ENCODE results near the gene OR10A4.

OR10A4 gene

DNA sequence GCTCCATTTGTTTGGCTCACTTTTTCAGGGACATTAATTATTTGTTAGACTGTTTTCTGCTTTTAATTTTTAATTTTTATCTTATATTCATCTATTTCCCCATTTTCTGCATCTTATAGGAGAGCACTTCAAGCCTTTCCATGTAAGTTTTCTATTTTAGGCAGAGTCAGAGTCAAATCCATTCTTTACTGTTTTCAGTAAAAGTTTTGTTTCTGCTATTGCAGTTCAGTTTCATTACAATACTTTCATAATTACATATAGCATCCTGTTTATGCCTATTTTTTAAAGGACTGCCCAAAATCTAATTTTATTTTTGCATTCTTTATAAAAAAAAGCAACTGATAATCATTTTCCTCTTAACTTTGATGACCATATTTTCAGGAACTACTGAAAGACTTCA is 34.7 kb upstream of the OR10A4 start:
- H3K79me2 ChIP-seq (ENCODE audit: insufficient read depth, low read length): no peaks in the 10 kb centered on the region
- H3K27me3 ChIP-seq (ENCODE audit: insufficient read depth, low read length, poor library complexity): no peaks in the 10 kb centered on the region
- DNase-seq (no peak), ATAC-seq (ENCODE audit: insufficient read depth, low read depth) (no peak)
- no peaks in the 10 kb centered on the region for H3K36me3 ChIP-seq (ENCODE audit: insufficient read depth, low read length)
- no peak overlapping the region for H3K9ac ChIP-seq (ENCODE audit: low read depth, low read length)
- H3K4me3 ChIP-seq (ENCODE audit: low read depth in 1 of 2, low read length in 2 of 2): no peak overlapping the region
- no peak overlapping the region for H3K4me2 ChIP-seq (ENCODE audit: insufficient read depth, low read length)
- H2AFZ ChIP-seq (ENCODE audit: low read depth, low read length): no peak overlapping the region
- no peak for TF ChIP-seq EZH2 (IDR thresholded peaks at IDR 0.05; ENCODE audit: borderline replicate concordance, low read depth, low read length, severe bottlenecking)
- TF ChIP-seq, protein P1, sequence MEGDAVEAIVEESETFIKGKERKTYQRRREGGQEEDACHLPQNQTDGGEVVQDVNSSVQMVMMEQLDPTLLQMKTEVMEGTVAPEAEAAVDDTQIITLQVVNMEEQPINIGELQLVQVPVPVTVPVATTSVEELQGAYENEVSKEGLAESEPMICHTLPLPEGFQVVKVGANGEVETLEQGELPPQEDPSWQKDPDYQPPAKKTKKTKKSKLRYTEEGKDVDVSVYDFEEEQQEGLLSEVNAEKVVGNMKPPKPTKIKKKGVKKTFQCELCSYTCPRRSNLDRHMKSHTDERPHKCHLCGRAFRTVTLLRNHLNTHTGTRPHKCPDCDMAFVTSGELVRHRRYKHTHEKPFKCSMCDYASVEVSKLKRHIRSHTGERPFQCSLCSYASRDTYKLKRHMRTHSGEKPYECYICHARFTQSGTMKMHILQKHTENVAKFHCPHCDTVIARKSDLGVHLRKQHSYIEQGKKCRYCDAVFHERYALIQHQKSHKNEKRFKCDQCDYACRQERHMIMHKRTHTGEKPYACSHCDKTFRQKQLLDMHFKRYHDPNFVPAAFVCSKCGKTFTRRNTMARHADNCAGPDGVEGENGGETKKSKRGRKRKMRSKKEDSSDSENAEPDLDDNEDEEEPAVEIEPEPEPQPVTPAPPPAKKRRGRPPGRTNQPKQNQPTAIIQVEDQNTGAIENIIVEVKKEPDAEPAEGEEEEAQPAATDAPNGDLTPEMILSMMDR (IDR thresholded peaks at IDR 0.05; ENCODE audit: borderline replicate concordance, extremely low read depth, low read length, poor library complexity, severe bottlenecking): no peak
- H3K27ac ChIP-seq (ENCODE audit: low read length): no peak overlapping the region
- H4K20me1 ChIP-seq (ENCODE audit: insufficient read depth, low read length): no peaks in the 10 kb centered on the region
- no peaks in the 10 kb centered on the region for H3K4me1 ChIP-seq (ENCODE audit: insufficient read depth, low read length)
- no peaks in the 10 kb centered on the region for H3K9me3 ChIP-seq (ENCODE audit: insufficient read depth, low read length, severe bottlenecking)

DNA sequence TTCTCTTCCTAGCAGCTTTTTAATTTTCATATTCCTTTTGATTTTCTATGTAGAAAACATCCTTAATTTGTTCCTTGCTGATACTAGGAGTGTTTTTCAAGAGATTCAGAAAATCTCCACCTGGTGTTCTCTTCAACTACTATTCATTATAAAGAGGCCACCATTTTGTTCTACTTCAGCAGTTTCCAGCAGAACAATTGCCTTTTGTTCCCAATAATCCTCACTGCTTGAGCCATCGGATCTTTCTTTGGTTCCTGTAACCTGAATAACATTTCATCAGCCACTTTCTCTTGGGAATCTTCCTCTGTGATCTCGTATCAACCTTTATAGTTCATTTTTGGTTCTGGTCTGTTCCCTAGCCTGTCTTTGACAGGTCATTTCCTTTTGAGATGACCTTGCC is 32.8 kb upstream of the OR10A4 start:
- no peak for ATAC-seq (ENCODE audit: insufficient read depth, low read depth)
- H3K9me3 ChIP-seq (ENCODE audit: insufficient read depth, low read length, severe bottlenecking): no peaks in the 10 kb centered on the region
- no peaks in the 10 kb centered on the region for H3K4me1 ChIP-seq (ENCODE audit: insufficient read depth, low read length)
- no peaks in the 10 kb centered on the region for H3K79me2 ChIP-seq (ENCODE audit: insufficient read depth, low read length)
- H3K27me3 ChIP-seq (ENCODE audit: insufficient read depth, low read length, poor library complexity): no peaks in the 10 kb centered on the region
- H3K4me2 ChIP-seq (ENCODE audit: insufficient read depth, low read length): no peak overlapping the region
- no peak overlapping the region for H2AFZ ChIP-seq (ENCODE audit: low read depth, low read length)
- H3K9ac ChIP-seq (ENCODE audit: low read depth, low read length): no peak overlapping the region
- H3K27ac ChIP-seq (ENCODE audit: low read length): no peak overlapping the region
- no peak for TF ChIP-seq EZH2 (IDR thresholded peaks at IDR 0.05; ENCODE audit: borderline replicate concordance, low read depth, low read length, severe bottlenecking)
- TF ChIP-seq, protein P1 (IDR thresholded peaks at IDR 0.05; ENCODE audit: borderline replicate concordance, extremely low read depth, low read length, poor library complexity, severe bottlenecking): no peak
- DNase-seq: no peak
- H4K20me1 ChIP-seq (ENCODE audit: insufficient read depth, low read length): no peaks in the 10 kb centered on the region
- H3K36me3 ChIP-seq (ENCODE audit: insufficient read depth, low read length): no peaks in the 10 kb centered on the region
- no peak overlapping the region for H3K4me3 ChIP-seq (ENCODE audit: low read depth in 1 of 2, low read length in 2 of 2)

DNA sequence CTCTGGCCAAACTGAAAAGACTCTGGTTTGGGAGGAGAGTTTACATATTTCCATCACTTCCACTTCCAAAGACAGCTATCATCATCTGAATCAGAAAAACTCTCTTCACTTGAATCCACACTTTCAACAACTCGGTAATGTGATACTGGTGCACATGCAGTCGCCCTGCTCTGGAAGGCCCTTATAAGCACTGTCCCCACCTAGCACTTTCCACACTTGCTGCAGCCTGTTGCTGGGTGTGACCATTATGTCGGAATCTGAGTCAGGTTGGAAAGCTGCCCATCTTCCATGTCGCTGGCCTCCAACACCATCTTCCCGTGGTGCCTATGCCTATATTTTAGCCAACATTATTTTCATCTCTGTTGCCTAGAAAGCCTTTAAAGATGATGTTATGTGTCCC is 32.1 kb upstream of the OR10A4 start:
- TF ChIP-seq, protein P1 (IDR thresholded peaks at IDR 0.05; ENCODE audit: borderline replicate concordance, extremely low read depth, low read length, poor library complexity, severe bottlenecking): no peak
- no peak for TF ChIP-seq EZH2 (IDR thresholded peaks at IDR 0.05; ENCODE audit: borderline replicate concordance, low read depth, low read length, severe bottlenecking)
- Histone ChIP-seq H3K79me2 (ENCODE audit: insufficient read depth, low read length) (no peaks in the 10 kb centered on the region), H2AFZ (ENCODE audit: low read depth, low read length) (no peak overlapping the region), H3K4me3 (ENCODE audit: low read depth in 1 of 2, low read length in 2 of 2) (no peak overlapping the region), H3K27ac (ENCODE audit: low read length) (no peak overlapping the region), H3K4me1 (ENCODE audit: insufficient read depth, low read length) (no peaks in the 10 kb centered on the region), H3K4me2 (ENCODE audit: insufficient read depth, low read length) (no peak overlapping the region), H3K9ac (ENCODE audit: low read depth, low read length) (no peak overlapping the region), H3K27me3 (ENCODE audit: insufficient read depth, low read length, poor library complexity) (no peaks in the 10 kb centered on the region), H3K36me3 (ENCODE audit: insufficient read depth, low read length) (no peaks in the 10 kb centered on the region), H3K9me3 (ENCODE audit: insufficient read depth, low read length, severe bottlenecking) (no peaks in the 10 kb centered on the region), H4K20me1 (ENCODE audit: insufficient read depth, low read length) (no peaks in the 10 kb centered on the region)
- ATAC-seq (ENCODE audit: insufficient read depth, low read depth) (no peak), DNase-seq (no peak)

DNA sequence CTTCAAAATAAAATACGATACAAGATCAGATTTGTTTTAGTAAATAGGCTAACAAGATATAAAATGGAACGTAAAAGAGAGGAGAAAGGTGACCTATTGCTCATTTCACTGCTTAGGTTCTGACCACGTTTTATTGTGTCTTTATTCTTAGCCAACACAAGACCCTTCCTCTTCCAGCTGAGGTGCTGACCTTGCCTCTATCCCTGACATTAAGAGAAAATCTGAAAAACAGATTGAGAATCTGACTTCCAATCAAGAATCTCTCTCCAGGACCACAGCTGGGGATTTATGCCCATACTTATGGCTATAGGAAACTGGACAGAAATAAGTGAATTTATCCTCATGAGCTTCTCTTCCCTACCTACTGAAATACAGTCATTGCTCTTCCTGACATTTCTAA is 31.0 kb upstream of the OR10A4 start, which contains the start of gene OR10A5:
TSS of gene OR10A5 (plus strand) at position 301 of the 400 bp plus-strand sequence. CDS start at position 301, 0 bp downstream.
- H3K9me3 ChIP-seq (ENCODE audit: insufficient read depth, low read length, severe bottlenecking): no peaks in the 10 kb centered on the region
- ATAC-seq (ENCODE audit: insufficient read depth, low read depth): no peak
- no peak for DNase-seq

More for the DNA sequence above, 31.0 kb upstream of the OR10A4 start, which contains the start of gene OR10A5:
- Histone ChIP-seq H3K36me3 (ENCODE audit: insufficient read depth, low read length) (no peaks in the 10 kb centered on the region), H3K4me1 (ENCODE audit: insufficient read depth, low read length) (no peaks in the 10 kb centered on the region), H3K4me2 (ENCODE audit: insufficient read depth, low read length) (no peak within 1 kb of the TSS), H3K27me3 (ENCODE audit: insufficient read depth, low read length, poor library complexity) (no peaks in the 10 kb centered on the region), H3K27ac (ENCODE audit: low read length) (no peak within 1 kb of the TSS), H4K20me1 (ENCODE audit: insufficient read depth, low read length) (no peaks in the 10 kb centered on the region), H3K79me2 (ENCODE audit: insufficient read depth, low read length) (no peaks in the 10 kb centered on the region), H3K9ac (ENCODE audit: low read depth, low read length) (no peak within 1 kb of the TSS), H2AFZ (ENCODE audit: low read depth, low read length) (no peak within 1 kb of the TSS), H3K4me3 (ENCODE audit: low read depth in 1 of 2, low read length in 2 of 2) (no peak within 1 kb of the TSS)
- no peak for TF ChIP-seq EZH2 (IDR thresholded peaks at IDR 0.05; ENCODE audit: borderline replicate concordance, low read depth, low read length, severe bottlenecking)
- TF ChIP-seq, protein P1 (IDR thresholded peaks at IDR 0.05; ENCODE audit: borderline replicate concordance, extremely low read depth, low read length, poor library complexity, severe bottlenecking): no peak
